Measurements from ENCODE around the gene TP53I13. TPM values are rescaled to one million over a fixed set of nuclear protein-coding genes. Genes with fewer than 3 reads are reported as not detected.

Gene TP53I13
- total RNA-seq, 2 experiments from 2014 or later = 54.2 to 55.3 TPM

GRCh38 chr17:29613856-29614255 is 45.4 kb downstream of the TP53I13 start:
- POLR2A ChIA-PET = interaction anchor here (0.6 to 0.7 kb wide), 2 partner anchors 21 to 148 kb away, joined by 3 read pairs; partner anchors contain the start of gene ANKRD13B
- Mint-ChIP-seq H3K27me3 (peaks cover 1% of the 10 kb centered on the region), H3K9me3 (no peaks in the 10 kb centered on the region), H3K4me1 (ENCODE audit: low read depth) (peaks cover 41% of the 10 kb centered on the region), H3K36me3 (no peaks in the 10 kb centered on the region), H3K4me3 (no peak overlapping the region), H3K27ac (no peak overlapping the region)
- no peak for DNase-seq
- CTCF ChIA-PET = interaction anchor here (0.9 to 6.9 kb wide), 15 partner anchors 9 to 317 kb away, joined by 3 to 159 read pairs (median 9); partner anchors contain the start of genes ABHD15, ANKRD13B, GIT1 and SSH2
- intact Hi-C loops (cut with micrococcal nuclease) = loop anchor here (1.0 kb wide), 1 partner anchor 34 kb away; no protein-coding TSS in a partner anchor

GRCh38 chr17:29614349-29615047 is 46.0 kb downstream of the TP53I13 start:
- ChIA-PET POLR2A (interaction anchor here (1.5 kb wide), 1 partner anchor 23 kb away, joined by 5 read pairs; no protein-coding TSS in a partner anchor), CTCF (interaction anchor here (1.1 to 6.9 kb wide), 9 partner anchors 9 to 316 kb away, joined by 3 to 159 read pairs (median 11); partner anchors contain the start of genes ANKRD13B and SSH2)
- DNase-seq = no peak
- Mint-ChIP-seq H3K27ac (no peak overlapping the region), H3K9me3 (no peaks in the 10 kb centered on the region), H3K4me1 (ENCODE audit: low read depth) (peaks cover 41% of the 10 kb centered on the region), H3K36me3 (no peaks in the 10 kb centered on the region), H3K4me3 (peak overlapping the region; percentile 77), H3K27me3 (peaks cover 1% of the 10 kb centered on the region)
- intact Hi-C loops (cut with micrococcal nuclease) = loop anchor here (1.0 to 5.0 kb wide), 4 partner anchors 10 to 322 kb away; partner anchors contain the start of genes NUFIP2 and TP53I13

- intact Hi-C loops (cut with micrococcal nuclease) = loop anchor here (1.0 to 5.0 kb wide), 4 partner anchors 9 to 323 kb away; partner anchors contain the start of genes NUFIP2 and TP53I13
- Mint-ChIP-seq H3K36me3 (no peaks in the 10 kb centered on the region), H3K4me3 (peak overlapping the region; percentile 77), H3K27ac (no peak overlapping the region), H3K27me3 (peaks cover 1% of the 10 kb centered on the region), H3K9me3 (no peaks in the 10 kb centered on the region), H3K4me1 (ENCODE audit: low read depth) (peaks cover 41% of the 10 kb centered on the region)
- POLR2A ChIA-PET = interaction anchor here (0.8 to 4.8 kb wide), 7 partner anchors 21 to 316 kb away, joined by 3 to 30 read pairs (median 4); partner anchors contain the start of genes ABHD15, ANKRD13B, GIT1 and SSH2
- CTCF ChIA-PET = interaction anchor here (0.6 to 6.9 kb wide), 18 partner anchors 8 to 316 kb away, joined by 3 to 159 read pairs (median 5); partner anchors contain the start of genes ABHD15, ANKRD13B and SSH2
- DNase-seq = peak; percentile 72
These were observed 46.5 kb downstream of the TP53I13 start for GRCh38 chr17:29615048-29615385.

- Mint-ChIP-seq H3K4me1 (ENCODE audit: low read depth) (peaks cover 43% of the 10 kb centered on the region), H3K4me3 (peak overlapping the region; percentile 77), H3K36me3 (no peaks in the 10 kb centered on the region), H3K27ac (no peak overlapping the region), H3K27me3 (peaks cover 1% of the 10 kb centered on the region), H3K9me3 (no peaks in the 10 kb centered on the region)
- DNase-seq = peak; percentile 89
- POLR2A ChIA-PET = interaction anchor here (0.8 to 4.8 kb wide), 8 partner anchors 22 to 315 kb away, joined by 3 to 30 read pairs (median 4); partner anchors contain the start of genes ABHD15, ANKRD13B, GIT1 and SSH2
- CTCF ChIA-PET = interaction anchor here (0.6 to 6.9 kb wide), 22 partner anchors 8 to 315 kb away, joined by 3 to 159 read pairs (median 6); partner anchors contain the start of genes ABHD15, ANKRD13B, GIT1 and SSH2
- intact Hi-C loops (cut with micrococcal nuclease) = loop anchor here (1.0 to 5.0 kb wide), 6 partner anchors 9 to 323 kb away; partner anchors contain the start of genes NUFIP2 and TP53I13
These were observed 47.2 kb downstream of the TP53I13 start for GRCh38 chr17:29615492-29616299.

GRCh38 chr17:29616300-29617048 is 48.0 kb downstream of the TP53I13 start:
- H3K9me3 Mint-ChIP-seq = no peaks in the 10 kb centered on the region
- intact Hi-C loops (cut with micrococcal nuclease) = loop anchor here (1.0 to 5.0 kb wide), 5 partner anchors 36 to 324 kb away; partner anchors contain the start of gene NUFIP2
- peak; percentile 25 for DNase-seq
- POLR2A ChIA-PET = interaction anchor here (0.6 to 4.8 kb wide), 15 partner anchors 23 to 314 kb away, joined by 3 to 30 read pairs (median 6); partner anchors contain the start of genes ABHD15, ANKRD13B, SSH2 and TAOK1
- H3K4me1 Mint-ChIP-seq (ENCODE audit: low read depth) = peaks cover 47% of the 10 kb centered on the region
- no peak overlapping the region for H3K27ac Mint-ChIP-seq
- peak overlapping the region; percentile 77 for H3K4me3 Mint-ChIP-seq
- H3K36me3 Mint-ChIP-seq = no peaks in the 10 kb centered on the region
- peaks cover 1% of the 10 kb centered on the region for H3K27me3 Mint-ChIP-seq
- CTCF ChIA-PET = interaction anchor here (0.5 to 6.9 kb wide), 47 partner anchors 8 to 314 kb away, joined by 3 to 159 read pairs (median 6); partner anchors contain the start of genes ABHD15, ANKRD13B, GIT1 and SSH2

- CTCF ChIA-PET = interaction anchor here (0.5 to 6.9 kb wide), 53 partner anchors 8 to 1231 kb away, joined by 3 to 159 read pairs (median 6); partner anchors contain the start of genes ABHD15, ANKRD13B, GIT1 and MYO18A
- no peaks in the 10 kb centered on the region for H3K36me3 Mint-ChIP-seq
- intact Hi-C loops (cut with micrococcal nuclease) = loop anchor here (1.0 to 5.0 kb wide), 5 partner anchors 37 to 325 kb away; partner anchors contain the start of gene NUFIP2
- H3K4me1 Mint-ChIP-seq (ENCODE audit: low read depth) = peaks cover 52% of the 10 kb centered on the region
- peaks cover 1% of the 10 kb centered on the region for H3K27me3 Mint-ChIP-seq
- no peaks in the 10 kb centered on the region for H3K9me3 Mint-ChIP-seq
- H3K27ac Mint-ChIP-seq = peak overlapping the region; percentile 87
- POLR2A ChIA-PET = interaction anchor here (0.6 to 4.8 kb wide), 19 partner anchors 22 to 323 kb away, joined by 3 to 30 read pairs (median 5); partner anchors contain the start of genes ABHD15, ANKRD13B, NUFIP2 and SSH2
- peak; percentile 97 for DNase-seq
- H3K4me3 Mint-ChIP-seq = peak overlapping the region; percentile 77
These were observed 48.6 kb downstream of the TP53I13 start for GRCh38 chr17:29617125-29617480.

- Mint-ChIP-seq H3K36me3 (no peaks in the 10 kb centered on the region), H3K4me3 (peak overlapping the region; percentile 77), H3K27me3 (peaks cover 1% of the 10 kb centered on the region), H3K27ac (peak overlapping the region; percentile 87), H3K4me1 (ENCODE audit: low read depth) (peaks cover 54% of the 10 kb centered on the region), H3K9me3 (no peaks in the 10 kb centered on the region)
- intact Hi-C loops (cut with micrococcal nuclease) = loop anchor here (1.0 to 5.0 kb wide), 5 partner anchors 37 to 325 kb away; partner anchors contain the start of gene NUFIP2
- DNase-seq = peak; percentile 92
- ChIA-PET CTCF (interaction anchor here (0.6 to 6.9 kb wide), 53 partner anchors 9 to 1231 kb away, joined by 3 to 159 read pairs (median 5); partner anchors contain the start of genes ABHD15, ANKRD13B, GIT1 and MYO18A), POLR2A (interaction anchor here (0.6 to 4.8 kb wide), 20 partner anchors 9 to 323 kb away, joined by 3 to 30 read pairs (median 5); partner anchors contain the start of genes ABHD15, ANKRD13B, NUFIP2 and SSH2)
These were observed 49.2 kb downstream of the TP53I13 start for GRCh38 chr17:29617481-29618271.

GRCh38 chr17:29618272-29619065 is 50.0 kb downstream of the TP53I13 start:
- intact Hi-C loops (cut with micrococcal nuclease) = loop anchor here (5.0 kb wide), 1 partner anchor 326 kb away; the partner anchor contains the start of gene NUFIP2
- ChIA-PET POLR2A (interaction anchor here (0.6 to 4.8 kb wide), 12 partner anchors 9 to 324 kb away, joined by 3 to 30 read pairs (median 5); partner anchors contain the start of genes ABHD15, ANKRD13B, NUFIP2 and SSH2), CTCF (interaction anchor here (0.9 to 6.9 kb wide), 33 partner anchors 8 to 475 kb away, joined by 3 to 159 read pairs (median 8); partner anchors contain the start of genes ABHD15, ANKRD13B, GIT1 and MYO18A)
- no peak for DNase-seq
- H3K4me1 Mint-ChIP-seq (ENCODE audit: low read depth) = peaks cover 61% of the 10 kb centered on the region
- no peak overlapping the region for H3K27ac Mint-ChIP-seq
- H3K4me3 Mint-ChIP-seq = peak overlapping the region; percentile 77
- H3K9me3 Mint-ChIP-seq = no peaks in the 10 kb centered on the region
- H3K27me3 Mint-ChIP-seq = peaks cover 1% of the 10 kb centered on the region
- no peaks in the 10 kb centered on the region for H3K36me3 Mint-ChIP-seq

- Mint-ChIP-seq H3K27ac (no peak overlapping the region), H3K4me1 (ENCODE audit: low read depth) (peaks cover 64% of the 10 kb centered on the region), H3K9me3 (no peaks in the 10 kb centered on the region), H3K27me3 (peaks cover 1% of the 10 kb centered on the region), H3K36me3 (no peaks in the 10 kb centered on the region), H3K4me3 (no peak overlapping the region)
- intact Hi-C loops (cut with micrococcal nuclease) = loop anchor here (5.0 kb wide), 1 partner anchor 327 kb away; the partner anchor contains the start of gene NUFIP2
- ChIA-PET POLR2A (interaction anchor here (4.8 kb wide), 1 partner anchor 52 kb away, joined by 30 read pairs; the partner anchor contains the start of genes ABHD15 and TP53I13), CTCF (interaction anchor here (0.9 to 6.9 kb wide), 8 partner anchors 12 to 312 kb away, joined by 3 to 159 read pairs (median 35); partner anchors contain the start of genes ABHD15, ANKRD13B, SSH2 and TP53I13)
- DNase-seq = peak; percentile 50
These were observed 50.8 kb downstream of the TP53I13 start for GRCh38 chr17:29619251-29619650.

Measured in activated CD4-positive, alpha-beta memory T cell treated with anti-CD3 and anti-CD28 coated beads for 36 hours (primary cell).